IMR-90 (cell line): ENCODE data around the gene ITGB2.

Experiments used
- BHLHE40 ChIP-seq: fragments of 150-350 bp; IDR thresholded peaks from 2 replicates; pipeline ENCODE4 v1.6.1; 2016; ENCODE audit warnings: mild to moderate bottlenecking, low read depth, low read length
- CEBPB ChIP-seq: IDR thresholded peaks from 2 replicates; pipeline ENCODE4 v1.6.1; 2012; ENCODE audit warnings: low read depth, low read length, improper control_type of control experiment
- CHD1 ChIP-seq: IDR thresholded peaks from 2 replicates; pipeline ENCODE4 v1.6.1; 2012; ENCODE audit warnings: low read depth, low read length, improper control_type of control experiment
- MAFK ChIP-seq: IDR thresholded peaks from 2 replicates; pipeline ENCODE4 v1.6.1; 2012; ENCODE audit warnings: low read depth, low read length, improper control_type of control experiment
- MAZ ChIP-seq: IDR thresholded peaks from 2 replicates; pipeline ENCODE4 v1.6.1; 2012; ENCODE audit warnings: low read depth, mild to moderate bottlenecking, low read length, improper control_type of control experiment, moderate library complexity, borderline replicate concordance
- MXI1 ChIP-seq: IDR thresholded peaks from 2 replicates; pipeline ENCODE4 v1.6.1; 2012; ENCODE audit warnings: low read depth, mild to moderate bottlenecking, low read length, moderate library complexity, borderline replicate concordance
- NFE2L2 ChIP-seq: fragments of 150-350 bp; IDR thresholded peaks from 2 replicates; pipeline ENCODE4 v1.6.1; 2016; ENCODE audit warnings: low read depth, mild to moderate bottlenecking, low read length
- POLR2A ChIP-seq: IDR thresholded peaks from 2 replicates; pipeline ENCODE4 v1.6.1; 2012; ENCODE audit warnings: mild to moderate bottlenecking, low read depth, low read length
- RAD21 ChIP-seq: IDR thresholded peaks from 2 replicates; pipeline ENCODE4 v1.6.1; 2012; ENCODE audit warnings: low read length, improper control_type of control experiment
- RCOR1 ChIP-seq: IDR thresholded peaks from 2 replicates; pipeline ENCODE4 v1.6.1; 2012; ENCODE audit warnings: mild to moderate bottlenecking, low read length, improper control_type of control experiment; ENCODE audit not compliant: insufficient replicate concordance
- RFX5 ChIP-seq: IDR thresholded peaks from 2 replicates; pipeline ENCODE4 v1.8.0; 2012; ENCODE audit warnings: low read depth, mild to moderate bottlenecking, low read length, moderate library complexity
- SMC3 ChIP-seq: fragments of 150-350 bp; IDR thresholded peaks from 2 replicates; pipeline ENCODE4 v1.6.1; 2016; ENCODE audit warnings: low read depth, mild to moderate bottlenecking, antibody characterized with exemption, low read length, moderate library complexity
- TF ChIP-seq, protein P1 (sequence below): fragments of 150-350 bp; IDR thresholded peaks from 2 replicates; pipeline ENCODE4 v1.6.1; 2017; ENCODE audit warnings: mild to moderate bottlenecking, antibody characterized with exemption, low read length, low read depth
- TF ChIP-seq, protein P2 (sequence below): conservative IDR thresholded peaks from 2 replicates; pipeline ENCODE4 v1.5.1; 2012; ENCODE audit warnings: mild to moderate bottlenecking, low read depth, low read length, improper control_type of control experiment

DNA sequence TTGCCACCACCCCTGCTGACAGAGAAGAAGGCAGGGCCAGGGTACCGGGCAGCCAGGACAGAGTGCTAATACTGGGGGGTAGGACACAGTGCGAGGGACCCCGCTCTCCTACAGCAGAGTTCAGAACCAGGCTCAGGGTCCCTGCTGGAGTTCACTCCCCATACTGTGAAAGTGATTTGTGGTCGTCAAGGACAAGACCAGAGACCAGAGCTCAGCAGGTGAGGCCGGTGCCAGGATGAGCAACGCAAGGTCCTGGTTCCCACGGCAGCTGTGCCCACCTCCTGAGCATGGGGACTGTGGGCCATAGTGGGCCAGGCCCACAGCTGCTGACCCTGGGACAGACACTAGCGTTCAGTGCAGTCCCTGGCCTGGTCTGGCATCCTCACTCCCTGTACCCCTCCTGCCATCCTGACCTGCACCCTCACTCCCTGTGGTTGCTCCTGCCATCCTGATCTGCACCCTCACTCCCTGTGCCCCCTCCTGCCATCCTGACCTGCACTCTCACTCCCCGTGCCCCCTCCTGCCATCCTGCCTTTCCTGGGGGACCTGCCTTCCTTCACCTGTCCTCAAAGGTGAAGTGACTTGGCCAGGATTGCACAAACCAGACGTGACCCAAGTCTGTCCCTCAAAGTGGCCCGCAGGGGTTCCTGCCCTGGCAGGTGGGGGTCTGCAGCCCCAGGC, 33.4 kb downstream of the ITGB2 start:
- no peak for TF ChIP-seq RAD21
- TF ChIP-seq, protein P1, sequence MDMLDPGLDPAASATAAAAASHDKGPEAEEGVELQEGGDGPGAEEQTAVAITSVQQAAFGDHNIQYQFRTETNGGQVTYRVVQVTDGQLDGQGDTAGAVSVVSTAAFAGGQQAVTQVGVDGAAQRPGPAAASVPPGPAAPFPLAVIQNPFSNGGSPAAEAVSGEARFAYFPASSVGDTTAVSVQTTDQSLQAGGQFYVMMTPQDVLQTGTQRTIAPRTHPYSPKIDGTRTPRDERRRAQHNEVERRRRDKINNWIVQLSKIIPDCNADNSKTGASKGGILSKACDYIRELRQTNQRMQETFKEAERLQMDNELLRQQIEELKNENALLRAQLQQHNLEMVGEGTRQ = no peak
- no peak for TF ChIP-seq POLR2A
- TF ChIP-seq, protein P2, sequence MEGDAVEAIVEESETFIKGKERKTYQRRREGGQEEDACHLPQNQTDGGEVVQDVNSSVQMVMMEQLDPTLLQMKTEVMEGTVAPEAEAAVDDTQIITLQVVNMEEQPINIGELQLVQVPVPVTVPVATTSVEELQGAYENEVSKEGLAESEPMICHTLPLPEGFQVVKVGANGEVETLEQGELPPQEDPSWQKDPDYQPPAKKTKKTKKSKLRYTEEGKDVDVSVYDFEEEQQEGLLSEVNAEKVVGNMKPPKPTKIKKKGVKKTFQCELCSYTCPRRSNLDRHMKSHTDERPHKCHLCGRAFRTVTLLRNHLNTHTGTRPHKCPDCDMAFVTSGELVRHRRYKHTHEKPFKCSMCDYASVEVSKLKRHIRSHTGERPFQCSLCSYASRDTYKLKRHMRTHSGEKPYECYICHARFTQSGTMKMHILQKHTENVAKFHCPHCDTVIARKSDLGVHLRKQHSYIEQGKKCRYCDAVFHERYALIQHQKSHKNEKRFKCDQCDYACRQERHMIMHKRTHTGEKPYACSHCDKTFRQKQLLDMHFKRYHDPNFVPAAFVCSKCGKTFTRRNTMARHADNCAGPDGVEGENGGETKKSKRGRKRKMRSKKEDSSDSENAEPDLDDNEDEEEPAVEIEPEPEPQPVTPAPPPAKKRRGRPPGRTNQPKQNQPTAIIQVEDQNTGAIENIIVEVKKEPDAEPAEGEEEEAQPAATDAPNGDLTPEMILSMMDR = no peak
- TF ChIP-seq CEBPB = no peak
- no peak for TF ChIP-seq RFX5
- TF ChIP-seq NFE2L2 = no peak
- no peak for TF ChIP-seq MAZ
- TF ChIP-seq BHLHE40 = no peak
- TF ChIP-seq SMC3 = no peak
- no peak for TF ChIP-seq RCOR1
- TF ChIP-seq MXI1 = no peak
- no peak for TF ChIP-seq MAFK
- no peak for TF ChIP-seq CHD1
